Suprapubic skin (tissue), 4 donors: ENCODE results near the gene ZMYND15. TPM values are rescaled to one million over a fixed set of nuclear protein-coding genes. Genes with fewer than 3 reads are reported as not detected.

Source experiments
- DNase-seq, 2 donors: peaks; one replicate each; pipeline ENCODE4 v3.0.0-alpha.2; 2019; ENCODE audit warnings: low spot score in 2 of 2
- H3K27ac ChIP-seq: fragments of 200-600 bp; sonication (generic); one replicate; pipeline ENCODE4 v1.5.1; 2019
- H3K27me3 ChIP-seq: fragments of 200-600 bp; sonication (generic); one replicate; pipeline ENCODE4 v1.5.1; 2019
- H3K36me3 ChIP-seq: fragments of 200-600 bp; sonication (generic); one replicate; pipeline ENCODE4 v1.5.1; 2019
- H3K4me1 ChIP-seq: fragments of 200-600 bp; sonication (generic); one replicate; pipeline ENCODE4 v1.5.1; 2019
- H3K4me3 ChIP-seq: fragments of 200-600 bp; sonication (generic); one replicate; pipeline ENCODE4 v1.5.1; 2019; ENCODE audit warnings: mild to moderate bottlenecking
- H3K9me3 ChIP-seq: fragments of 200-600 bp; sonication (generic); one replicate; pipeline ENCODE4 v1.5.1; 2019
- EP300 ChIP-seq: sonication (generic); formaldehyde crosslinking; IDR thresholded peaks from one replicate; pipeline ENCODE4 v1.6.1; 2017; ENCODE audit warnings: antibody characterized with exemption
- POLR2A ChIP-seq, 2 donors: fragments of 450-650 bp; IDR thresholded peaks; one replicate each; pipeline ENCODE4 v1.6.1; 2017; ENCODE audit warnings: antibody characterized with exemption in 2 of 2, mild to moderate bottlenecking in 2 of 2, moderate library complexity in 2 of 2
- POLR2AphosphoS5 ChIP-seq, 3 donors: sonication (generic); formaldehyde crosslinking; IDR thresholded peaks; one replicate each; pipeline ENCODE4 v1.6.1; 2017; ENCODE audit warnings: antibody characterized with exemption in 3 of 3
- WGBS: methylation state at CpG from one replicate; pipeline ENCODE4 v1.1.5; 2018; 5-methylcytosine and 5-hydroxymethylcytosine counted together
- total RNA-seq, 4 donors: library from RNA; depleted of rRNA; stranded (reverse); fragments of >200 nt; gene quantifications; one replicate each; pipeline ENCODE4 v1.1.0, GENCODE V29; 2016
- TF ChIP-seq, protein P1 (sequence below), 2 donors: fragments of 200-600 bp in 1 of 2; fragments of 450-650 bp in 1 of 2; sonication (generic) in 1 of 2; IDR thresholded peaks; one replicate each; pipeline ENCODE4 v1.5.1; 2016 to 2019; ENCODE audit warnings: antibody characterized with exemption in 2 of 2, mild to moderate bottlenecking in 1 of 2, moderate library complexity in 1 of 2

ZMYND15 gene
- total RNA-seq, 4 donors from 2014 or later: 0.40 to 2.8 (median 1.3) TPM

DNA sequence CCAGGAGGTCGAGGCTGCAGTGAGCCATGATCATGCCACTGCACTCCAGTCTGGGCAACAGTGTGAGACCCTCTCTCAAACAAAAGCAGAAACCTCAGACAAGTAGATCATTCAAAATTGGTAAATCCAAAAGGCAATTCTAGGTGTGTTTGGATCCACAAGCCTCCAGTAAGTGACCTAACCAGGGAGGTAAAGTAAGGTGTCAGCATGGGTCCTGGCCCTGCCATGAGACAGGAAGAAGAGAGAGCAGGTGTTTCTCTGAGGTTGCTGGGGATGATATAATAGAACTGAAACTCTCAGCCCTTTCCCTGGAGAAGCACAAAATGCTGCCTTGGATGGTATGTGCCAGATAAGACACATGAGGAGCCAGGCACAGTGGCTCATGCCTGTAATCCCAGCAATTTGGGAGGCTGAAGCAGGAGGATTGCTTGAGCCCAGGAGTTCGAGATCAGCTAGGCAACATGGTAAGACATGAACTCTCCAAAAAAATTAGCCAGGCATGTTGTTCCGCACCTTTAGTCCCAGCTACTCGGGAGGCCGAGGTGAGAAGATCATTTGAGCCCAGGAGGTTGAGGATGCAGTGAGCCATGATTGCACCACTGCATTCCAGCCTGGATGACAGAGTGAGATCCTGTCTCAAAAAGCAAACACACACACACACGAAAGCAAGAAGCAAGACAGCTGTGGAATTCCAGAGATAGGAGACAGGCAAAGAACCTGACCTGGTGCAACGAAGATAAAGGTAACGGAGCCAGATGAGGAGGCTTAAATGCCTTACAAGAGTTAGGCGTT lies 38.5 kb downstream of the ZMYND15 start:
- Histone ChIP-seq H3K4me1 (no peaks in the 10 kb centered on the region), H3K4me3 (no peak overlapping the region), H3K9me3 (no peaks in the 10 kb centered on the region), H3K27ac (no peak overlapping the region), H3K27me3 (peaks cover 15% of the 10 kb centered on the region), H3K36me3 (no peaks in the 10 kb centered on the region)
- TF ChIP-seq EP300: no peak
- 78% methylated on average over 9 of the region's 9 CpGs for WGBS
- DNase-seq: no peak

DNA sequence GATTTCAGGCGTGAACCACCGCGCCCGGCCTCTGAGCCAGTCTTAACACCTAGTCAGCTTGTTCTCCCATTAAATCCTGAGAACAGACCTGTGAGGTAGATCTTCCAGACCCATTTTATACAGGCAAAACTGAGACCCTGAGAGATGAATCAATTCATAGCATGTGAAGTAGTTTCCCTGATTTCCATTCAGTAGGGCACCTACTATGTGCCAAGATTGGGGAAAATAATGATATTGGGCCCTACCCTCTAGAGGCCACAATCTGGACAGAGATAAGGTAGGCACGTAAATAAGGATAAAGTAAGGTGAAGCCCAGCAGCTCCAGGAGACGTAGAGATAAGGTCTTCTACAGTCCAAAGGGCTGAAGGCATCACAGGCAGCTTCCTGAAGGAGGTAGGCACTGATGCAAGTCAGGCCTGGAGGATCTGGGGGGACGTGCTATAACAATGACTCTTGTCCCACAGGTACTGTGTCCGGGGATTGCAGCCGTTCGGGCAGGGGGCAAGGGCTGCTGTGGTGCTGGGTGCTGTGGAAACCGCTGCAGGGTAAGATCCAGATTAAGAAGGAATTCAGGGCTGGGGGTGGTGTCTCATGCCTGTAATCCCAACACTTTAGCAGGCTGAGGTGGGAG lies 40.8 kb downstream of the ZMYND15 start:
- Histone ChIP-seq H3K4me3 (no peak overlapping the region), H3K9me3 (no peaks in the 10 kb centered on the region), H3K4me1 (peaks cover 5% of the 10 kb centered on the region), H3K36me3 (no peaks in the 10 kb centered on the region), H3K27me3 (peaks cover 25% of the 10 kb centered on the region), H3K27ac (no peak overlapping the region)
- WGBS: 88% methylated on average over 11 of the region's 11 CpGs
- TF ChIP-seq POLR2AphosphoS5 (IDR thresholded peaks at IDR 0.05): no peak
- no peak for TF ChIP-seq EP300
- no peak for TF ChIP-seq POLR2A (IDR thresholded peaks at IDR 0.05)
- DNase-seq: no peak

DNA sequence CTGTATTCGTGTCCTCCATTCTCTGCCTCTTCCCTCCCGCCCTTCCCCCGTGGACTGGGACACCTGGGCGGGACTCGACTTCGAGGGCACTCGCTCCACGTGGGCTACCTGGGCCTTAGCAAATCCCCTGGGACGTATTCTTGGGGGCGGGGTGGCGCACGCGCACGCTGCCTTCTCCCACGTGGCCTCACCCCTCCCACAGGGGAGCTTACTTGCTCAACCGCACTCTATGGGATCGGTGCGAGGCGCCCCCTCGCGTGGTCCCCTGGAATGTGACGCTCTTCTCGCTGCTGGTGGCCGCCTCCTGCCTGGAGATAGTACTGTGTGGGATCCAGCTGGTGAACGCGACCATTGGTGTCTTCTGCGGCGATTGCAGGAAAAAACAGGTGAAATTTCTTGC lies 43.0 kb downstream of the ZMYND15 start:
- TF ChIP-seq POLR2AphosphoS5 (IDR thresholded peaks at IDR 0.05) (no peak), EP300 (no peak), POLR2A (IDR thresholded peaks at IDR 0.05) (no peak)
- TF ChIP-seq, protein P1, sequence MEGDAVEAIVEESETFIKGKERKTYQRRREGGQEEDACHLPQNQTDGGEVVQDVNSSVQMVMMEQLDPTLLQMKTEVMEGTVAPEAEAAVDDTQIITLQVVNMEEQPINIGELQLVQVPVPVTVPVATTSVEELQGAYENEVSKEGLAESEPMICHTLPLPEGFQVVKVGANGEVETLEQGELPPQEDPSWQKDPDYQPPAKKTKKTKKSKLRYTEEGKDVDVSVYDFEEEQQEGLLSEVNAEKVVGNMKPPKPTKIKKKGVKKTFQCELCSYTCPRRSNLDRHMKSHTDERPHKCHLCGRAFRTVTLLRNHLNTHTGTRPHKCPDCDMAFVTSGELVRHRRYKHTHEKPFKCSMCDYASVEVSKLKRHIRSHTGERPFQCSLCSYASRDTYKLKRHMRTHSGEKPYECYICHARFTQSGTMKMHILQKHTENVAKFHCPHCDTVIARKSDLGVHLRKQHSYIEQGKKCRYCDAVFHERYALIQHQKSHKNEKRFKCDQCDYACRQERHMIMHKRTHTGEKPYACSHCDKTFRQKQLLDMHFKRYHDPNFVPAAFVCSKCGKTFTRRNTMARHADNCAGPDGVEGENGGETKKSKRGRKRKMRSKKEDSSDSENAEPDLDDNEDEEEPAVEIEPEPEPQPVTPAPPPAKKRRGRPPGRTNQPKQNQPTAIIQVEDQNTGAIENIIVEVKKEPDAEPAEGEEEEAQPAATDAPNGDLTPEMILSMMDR (IDR thresholded peaks at IDR 0.05): no peak
- WGBS: 46% methylated on average over 18 of the region's 28 CpGs
- Histone ChIP-seq H3K27ac (no peak overlapping the region), H3K4me1 (peaks cover 26% of the 10 kb centered on the region), H3K27me3 (peaks cover 30% of the 10 kb centered on the region), H3K9me3 (no peaks in the 10 kb centered on the region), H3K4me3 (no peak overlapping the region), H3K36me3 (no peaks in the 10 kb centered on the region)
- no peak for DNase-seq

DNA sequence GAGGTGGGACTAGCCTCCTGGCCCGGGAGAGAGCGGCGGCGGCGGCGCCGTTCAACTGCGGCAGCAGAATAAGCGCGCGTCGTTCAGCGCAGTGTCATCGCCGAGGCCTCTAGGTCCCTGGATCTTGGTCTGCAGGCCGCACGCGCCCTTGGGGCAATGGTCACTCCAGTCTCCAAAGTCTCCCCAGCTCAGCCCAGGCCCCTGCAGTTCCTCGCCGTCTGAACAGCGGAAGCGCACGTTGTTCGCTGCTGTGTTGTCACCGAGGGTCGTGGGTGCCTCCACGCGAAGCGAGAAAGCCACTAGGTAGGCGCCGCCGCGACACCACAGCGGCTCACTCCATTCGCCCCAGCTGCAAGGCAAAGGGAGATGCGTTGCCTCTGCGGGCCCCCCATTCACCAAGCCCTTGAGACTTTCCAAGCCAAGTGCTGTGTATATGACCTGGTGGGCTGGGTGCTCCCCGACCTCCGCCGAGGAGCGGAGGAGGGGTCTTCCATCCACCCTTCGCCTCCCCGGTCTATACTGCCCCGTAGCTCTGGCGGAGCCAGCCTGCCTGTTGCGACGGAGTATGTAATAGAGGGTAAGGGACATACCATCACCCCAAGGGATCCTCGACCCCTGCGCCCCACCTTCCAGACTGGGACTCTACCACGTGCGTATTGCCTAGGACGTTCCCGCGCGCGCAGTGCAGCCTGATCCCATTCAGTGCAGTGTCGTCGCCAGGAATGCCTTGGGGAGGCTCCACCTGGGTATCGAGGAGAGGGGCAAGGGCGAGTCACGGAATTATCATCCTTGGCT lies 45.9 kb downstream of the ZMYND15 start:
- WGBS: 4% methylated on average over 19 of the region's 61 CpGs
- Histone ChIP-seq H3K9me3 (no peaks in the 10 kb centered on the region), H3K4me3 (peak overlapping the region; percentile 32), H3K27me3 (peaks cover 30% of the 10 kb centered on the region), H3K36me3 (no peaks in the 10 kb centered on the region), H3K4me1 (peaks cover 35% of the 10 kb centered on the region), H3K27ac (no peak overlapping the region)
- DNase-seq: no peak
- TF ChIP-seq, protein P1 (IDR thresholded peaks at IDR 0.05): no peak
- TF ChIP-seq POLR2A (IDR thresholded peaks at IDR 0.05) (no peak), EP300 (no peak), POLR2AphosphoS5 (IDR thresholded peaks at IDR 0.05) (no peak)

DNA sequence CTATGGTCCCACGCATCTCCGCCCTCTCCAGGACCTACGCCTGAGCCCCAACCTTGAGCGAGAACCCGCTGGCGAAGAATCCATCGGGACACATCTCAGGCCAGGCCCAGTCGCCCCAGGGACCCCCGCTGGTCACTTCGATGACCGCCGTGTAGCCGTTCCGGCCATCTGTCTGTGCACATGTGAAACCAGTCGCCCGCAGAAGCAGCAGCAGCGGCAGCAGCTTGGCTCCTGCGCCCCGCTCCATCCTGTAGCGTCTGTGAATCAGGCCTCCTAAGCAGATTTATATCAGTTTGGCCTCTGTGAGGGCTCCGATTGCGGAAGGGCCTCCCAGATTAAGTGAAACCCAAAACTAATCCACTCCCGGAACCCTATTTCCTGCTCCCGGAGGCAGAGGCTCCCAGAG lies 46.5 kb downstream of the ZMYND15 start, which contains the start of gene VMO1:
TSS of gene VMO1 (minus strand) at position 259 of the 406 bp plus-strand sequence. CDS start at position 247, 12 bp downstream.
- H3K36me3 ChIP-seq: no peaks in the 10 kb centered on the region
- peaks cover 38% of the 10 kb centered on the region for H3K4me1 ChIP-seq
- WGBS: 3% methylated on average over 9 of the region's 24 CpGs
- H3K27me3 ChIP-seq: peaks cover 27% of the 10 kb centered on the region
- TF ChIP-seq POLR2A (IDR thresholded peaks at IDR 0.05): no peak
- TF ChIP-seq, protein P1 (IDR thresholded peaks at IDR 0.05): no peak
- no peak for TF ChIP-seq POLR2AphosphoS5 (IDR thresholded peaks at IDR 0.05)
- no peak for TF ChIP-seq EP300
- H3K9me3 ChIP-seq: no peaks in the 10 kb centered on the region
- no peak for DNase-seq
- H3K27ac ChIP-seq: no peak within 1 kb of the TSS
- peak within 1 kb of the TSS; percentile 32 for H3K4me3 ChIP-seq
